ENCODE measurements around the gene IL7R.

DNA sequence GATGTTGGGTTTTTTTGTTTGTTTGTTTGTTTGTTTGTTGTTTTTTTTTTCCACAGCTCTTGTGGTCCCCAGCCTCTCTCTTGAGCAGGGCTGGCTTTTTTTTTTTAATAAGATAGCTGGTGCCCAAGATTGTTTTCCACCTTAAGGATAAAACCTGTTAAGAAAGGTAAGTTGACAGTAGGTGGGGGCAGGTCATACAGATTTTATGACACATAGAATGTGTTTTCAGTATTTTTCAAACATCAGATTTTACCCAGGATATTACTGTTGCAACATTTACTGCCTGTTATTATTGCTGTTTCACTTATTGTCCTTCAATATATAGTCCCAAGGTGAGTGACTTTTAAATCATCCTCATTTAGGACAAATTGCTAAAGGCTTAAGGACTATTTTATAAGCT is 3.9 kb upstream of the IL7R start:
- no peak for TF ChIP-seq POLR2AphosphoS5 (IDR thresholded peaks at IDR 0.05; ENCODE audit: low read depth, low read length)
- TF ChIP-seq POLR2A (IDR thresholded peaks at IDR 0.05; ENCODE audit: low read depth, low read length) = no peak

Measured in GM12892 (cell line).